H1 (cell line): ENCODE data around the gene POLD1. TPM values are rescaled to one million over a fixed set of nuclear protein-coding genes. Genes with fewer than 3 reads are reported as not detected.
A peak's percentile ranks its signal among the peaks of the same experiment; 100 is the strongest.

Source experiments
- ASH2L ChIP-seq: fragments of 200-600, 300-600 bp; sonication (generic); IDR thresholded peaks from one replicate; pipeline ENCODE4 v1.7.1; 2017; ENCODE audit warnings: low read length
- BACH1 ChIP-seq: IDR thresholded peaks from 2 replicates; pipeline ENCODE4 v1.6.1; 2012; ENCODE audit warnings: low read length, improper control_type of control experiment
- CBX8 ChIP-seq: fragments of 300-800, 300-1000 bp; sonication (generic); IDR thresholded peaks from 2 replicates; pipeline ENCODE4 v1.7.1; 2016; ENCODE audit warnings: low read depth, low read length, borderline replicate concordance
- CHD1 ChIP-seq: IDR thresholded peaks from 2 replicates; pipeline ENCODE4 v1.6.1; 2012; ENCODE audit warnings: low read depth, low read length, improper control_type of control experiment
- EGR1 ChIP-seq: IDR thresholded peaks from 2 replicates; pipeline ENCODE4 v1.6.1; 2011; ENCODE audit warnings: low read depth, low read length, borderline replicate concordance
- KDM1A ChIP-seq: fragments of 200-600, 300-600 bp; sonication (generic); IDR thresholded peaks from 2 replicates; pipeline ENCODE4 v1.7.1; 2016; ENCODE audit warnings: mild to moderate bottlenecking, low read length, borderline replicate concordance
- KDM4A ChIP-seq: IDR thresholded peaks from one replicate; pipeline ENCODE4 v1.7.1; 2012; ENCODE audit warnings: low read depth, mild to moderate bottlenecking, moderate library complexity, low read length, inconsistent platforms; ENCODE audit not compliant: severe bottlenecking
- KDM5A ChIP-seq: fragments of 200-600 bp; IDR thresholded peaks from 2 replicates; pipeline ENCODE4 v1.7.1; 2012; ENCODE audit warnings: mild to moderate bottlenecking, low read length, inconsistent platforms, mixed read lengths
- MAFK ChIP-seq: IDR thresholded peaks from 2 replicates; pipeline ENCODE4 v1.6.1; 2012; ENCODE audit warnings: low read depth, mild to moderate bottlenecking, improper control_type of control experiment, low read length
- NANOG ChIP-seq: IDR thresholded peaks from 2 replicates; pipeline ENCODE4 v1.6.1; 2011; ENCODE audit warnings: low read length, low read depth, mild to moderate bottlenecking, inconsistent platforms; ENCODE audit not compliant: insufficient read depth, poor library complexity, severe bottlenecking
- PHF8 ChIP-seq: fragments of 200-600 bp; sonication (generic); conservative IDR thresholded peaks from 2 replicates; pipeline ENCODE4 v1.7.1; 2012; ENCODE audit warnings: low read depth, mild to moderate bottlenecking, inconsistent platforms, low read length, moderate library complexity
- POLR2AphosphoS5 ChIP-seq: IDR thresholded peaks from 2 replicates; pipeline ENCODE4 v1.6.1; 2011; ENCODE audit warnings: low read depth, low read length
- POU5F1 ChIP-seq: IDR thresholded peaks from 2 replicates; pipeline ENCODE4 v1.6.1; 2011; ENCODE audit warnings: low read depth, mild to moderate bottlenecking, low read length, moderate library complexity
- RAD21 ChIP-seq, 2 experiments: IDR thresholded peaks in 1 of 2; conservative IDR thresholded peaks in 1 of 2; 2 replicates each; pipeline ENCODE4 v1.6.1; 2011; ENCODE audit warnings: low read depth in 2 of 2, low read length in 2 of 2, improper control_type of control experiment in 1 of 2, inconsistent platforms in 1 of 2, mild to moderate bottlenecking in 1 of 2, moderate library complexity in 1 of 2
- RXRA ChIP-seq: IDR thresholded peaks from 2 replicates; pipeline ENCODE4 v1.6.1; 2011; ENCODE audit warnings: low read depth, mild to moderate bottlenecking, low read length, moderate library complexity; ENCODE audit not compliant: insufficient read depth
- SAP30 ChIP-seq: fragments of 300-600 bp; sonication (generic); IDR thresholded peaks from 2 replicates; pipeline ENCODE4 v1.7.1; 2012; ENCODE audit warnings: low read length, moderate library complexity, mild to moderate bottlenecking, inconsistent platforms; ENCODE audit not compliant: insufficient read depth, insufficient replicate concordance
- SIRT6 ChIP-seq: IDR thresholded peaks from one replicate; pipeline ENCODE4 v1.7.1; 2012; ENCODE audit warnings: low read length, inconsistent platforms
- SP2 ChIP-seq: IDR thresholded peaks from 2 replicates; pipeline ENCODE4 v1.6.1; 2012; ENCODE audit warnings: mild to moderate bottlenecking, low read length, inconsistent platforms
- SRF ChIP-seq: IDR thresholded peaks from 2 replicates; pipeline ENCODE4 v1.6.1; 2011; ENCODE audit warnings: mild to moderate bottlenecking, low read depth, low read length, moderate library complexity
- TCF12 ChIP-seq: IDR thresholded peaks from 2 replicates; pipeline ENCODE4 v1.6.1; 2011; ENCODE audit warnings: low read depth, mild to moderate bottlenecking, low read length
- USF2 ChIP-seq: IDR thresholded peaks from 2 replicates; pipeline ENCODE4 v1.6.1; 2011; ENCODE audit warnings: low read length, improper control_type of control experiment
- ZNF274 ChIP-seq: IDR thresholded peaks from 2 replicates; pipeline ENCODE4 v1.7.0; 2012; ENCODE audit warnings: low read length, borderline replicate concordance; ENCODE audit errors: extremely low read depth
- polyA plus RNA-seq, 7 experiments: library from polyadenylated mRNA; depleted of rRNA in 3 of 7; stranded (reverse) in 5 of 7; unstranded in 2 of 7; fragments of >200 nt in 5 of 7; fragments of 200-250 nt in 2 of 7; gene quantifications; 1 replicate in 5 of 7; 2 replicates in 1 of 7; 4 replicates in 1 of 7; pipeline versions ENCODE4 v1.2.1 to v1.2.3, GENCODE V29; 2011 to 2013; ENCODE audit warnings: missing spikeins in 2 of 7, mixed read lengths in 2 of 7
- total RNA-seq: library from RNA; stranded (reverse); fragmentation: NEBNext Ultra II Directional; extraction: Animal tissue kit (Norgen Biotek cat#: 25700); gene quantifications from 2 replicates; pipeline ENCODE4 v1.2.1, GENCODE V29; 2021
- TF ChIP-seq, protein P1 (sequence below): IDR thresholded peaks from 2 replicates; pipeline ENCODE4 v1.6.1; 2012; ENCODE audit warnings: inconsistent platforms

The POLD1 gene
- total and polyA plus RNA-seq, 2 of the 8 experiments (the other 6 are each of a cell fraction or from before 2014, with no cell fraction given): 141 to 142 TPM

DNA sequence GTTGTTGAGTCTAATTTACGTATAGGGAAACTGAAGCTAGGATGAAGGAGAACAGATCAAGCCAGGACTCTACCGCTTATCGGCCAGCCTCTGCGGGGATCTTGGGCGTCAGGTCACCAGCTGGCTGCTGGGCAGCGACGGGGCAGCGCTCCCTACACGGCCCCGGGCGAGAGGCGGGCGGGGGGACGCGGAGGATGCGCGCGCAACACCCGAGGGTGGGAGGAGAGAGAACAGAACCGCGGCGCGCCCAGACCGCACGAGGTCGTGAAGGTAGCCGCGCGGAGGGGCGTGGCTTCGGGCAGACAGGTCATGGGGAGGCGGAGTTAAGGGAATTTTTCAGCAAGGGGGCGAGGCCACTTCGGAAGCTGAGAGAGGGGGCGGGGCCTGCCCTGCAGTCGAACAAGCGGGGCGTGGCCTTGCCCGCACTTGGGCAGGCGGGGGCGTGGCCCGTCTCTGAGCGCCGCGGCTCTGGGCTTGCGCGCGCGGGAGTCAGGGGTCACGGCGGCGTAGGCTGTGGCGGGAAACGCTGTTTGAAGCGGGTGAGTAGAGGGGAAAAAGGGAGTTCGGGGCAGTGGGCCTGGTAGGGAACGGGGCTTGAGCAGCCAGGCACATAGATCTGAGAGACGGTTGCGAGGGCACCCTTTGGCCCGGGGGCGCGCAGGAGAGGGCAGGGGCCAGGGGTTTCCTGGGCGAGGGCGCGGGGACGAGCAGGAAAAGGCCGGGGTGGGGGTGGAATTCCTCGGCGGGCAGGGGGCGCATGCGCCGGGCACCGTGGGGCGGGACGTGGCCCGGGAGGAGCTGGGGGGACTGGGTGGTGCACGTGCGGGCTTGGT lies at the start of gene POLD1 (continued):
- TF ChIP-seq POLR2AphosphoS5 (no peak; the same call in none of the 2 replicates), SP2 (no peak), RAD21 (IDR thresholded peaks at IDR 0.05 in 1 of 2, conservative IDR thresholded peaks at IDR 0.05 in 1 of 2; ENCODE audit: low read depth in 2 of 2, low read length in 2 of 2) (no peak), POU5F1 (no peak), CHD1 (no peak), CBX8 (no peak), EGR1 (peak; percentile 23; the same call in 1 of the 2 replicates), PHF8 (peak; percentile 89), BACH1 (no peak; the same call in 1 of the 2 replicates), TCF12 (no peak), RXRA (no peak), ASH2L (peak; percentile 26), NANOG (no peak), ZNF274 (no peak), KDM5A (no peak), KDM4A (peak; percentile 68), SAP30 (no peak), MAFK (no peak), KDM1A (no peak), SRF (peak; percentile 42; the same call in 1 of the 2 replicates), USF2 (0 out of 2 replicates have a peak, but pooled peaks have one; percentile 2), SIRT6 (no peak)
- TF ChIP-seq, protein P1, sequence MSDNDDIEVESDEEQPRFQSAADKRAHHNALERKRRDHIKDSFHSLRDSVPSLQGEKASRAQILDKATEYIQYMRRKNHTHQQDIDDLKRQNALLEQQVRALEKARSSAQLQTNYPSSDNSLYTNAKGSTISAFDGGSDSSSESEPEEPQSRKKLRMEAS: peak; percentile 84
